Liver (tissue), 3 donors: ENCODE measurements around the gene IREB2.

Experiments
- ATF3 ChIP-seq: IDR thresholded peaks from 2 replicates; pipeline ENCODE4 v1.6.1; 2016; ENCODE audit warnings: antibody characterized with exemption
- CTCF ChIP-seq: fragments of 150-350 bp; IDR thresholded peaks from 2 replicates; pipeline ENCODE4 v1.5.1; 2017; ENCODE audit warnings: improper control_type of control experiment, low read depth, low read length; ENCODE audit not compliant: missing input control
- FOXA1 ChIP-seq: IDR thresholded peaks from 2 replicates; pipeline ENCODE4 v1.6.1; 2016; ENCODE audit warnings: antibody characterized with exemption
- GABPA ChIP-seq, 2 donors: IDR thresholded peaks in 1 of 2; conservative IDR thresholded peaks in 1 of 2; 2 replicates each; pipeline ENCODE4 v1.6.1; 2016; ENCODE audit warnings: antibody characterized with exemption in 2 of 2, mild to moderate bottlenecking in 1 of 2, moderate library complexity in 1 of 2
- JUND ChIP-seq, 2 donors: IDR thresholded peaks; 2 replicates each; pipeline ENCODE4 v1.6.1; 2016; ENCODE audit warnings: antibody characterized with exemption in 2 of 2
- MAX ChIP-seq: IDR thresholded peaks from 2 replicates; pipeline ENCODE4 v1.6.1; 2016; ENCODE audit warnings: antibody characterized with exemption
- NR2F2 ChIP-seq: IDR thresholded peaks from 2 replicates; pipeline ENCODE4 v1.6.1; 2016; ENCODE audit warnings: antibody characterized with exemption
- RAD21 ChIP-seq, 2 donors: IDR thresholded peaks; 2 replicates each; pipeline ENCODE4 v1.6.1; 2016; ENCODE audit warnings: antibody characterized with exemption in 2 of 2, mild to moderate bottlenecking in 2 of 2
- REST ChIP-seq: IDR thresholded peaks from 2 replicates; pipeline ENCODE4 v1.6.1; 2016; ENCODE audit warnings: antibody characterized with exemption, mild to moderate bottlenecking
- RXRA ChIP-seq, 2 donors: IDR thresholded peaks; 2 replicates each; pipeline ENCODE4 v1.6.1; 2017 to 2018; ENCODE audit warnings: antibody characterized with exemption in 2 of 2, mild to moderate bottlenecking in 1 of 2
- SP1 ChIP-seq: IDR thresholded peaks from 2 replicates; pipeline ENCODE4 v1.6.1; 2018; ENCODE audit warnings: antibody characterized with exemption, mild to moderate bottlenecking
- TAF1 ChIP-seq: conservative IDR thresholded peaks from 2 replicates; pipeline ENCODE4 v1.6.1; 2016; ENCODE audit warnings: antibody characterized with exemption, mild to moderate bottlenecking
- YY1 ChIP-seq: IDR thresholded peaks from 2 replicates; pipeline ENCODE4 v1.6.1; 2016; ENCODE audit warnings: antibody characterized with exemption, mild to moderate bottlenecking
- ZBTB33 ChIP-seq: IDR thresholded peaks from 2 replicates; pipeline ENCODE4 v1.6.1; 2016; ENCODE audit warnings: antibody characterized with exemption
- donor health status: healthy.
- donor health status: healthy.

- TF ChIP-seq CTCF (no peak), RAD21 (IDR thresholded peaks at IDR 0.05) (no peak), JUND (IDR thresholded peaks at IDR 0.05) (no peak), YY1 (no peak), ATF3 (no peak), REST (no peak), NR2F2 (no peak), MAX (no peak), GABPA (IDR thresholded peaks at IDR 0.05 in 1 of 2, conservative IDR thresholded peaks at IDR 0.05 in 1 of 2) (no peak), ZBTB33 (no peak), RXRA (IDR thresholded peaks at IDR 0.05) (no peak), SP1 (no peak), TAF1 (no peak), FOXA1 (no peak)
Measured at GRCh38 chr15:78501857-78502256, 63.8 kb downstream of the IREB2 start.
